Activated T-helper 2 cell treated with anti-CD3 and anti-CD28 coated beads, Interferon-gamma antibody, Interleukin-2, Interleukin-4, amounts not matched to agents 10 μg/mL and 5 μg/mL and 100 μg/mL, durations not matched to agents 14 hours and 24 hours and 36 hours (primary cell): ENCODE data around the gene MRPL9. TPM values are rescaled to one million over a fixed set of nuclear protein-coding genes. Genes with fewer than 3 reads are reported as not detected.

Experiments
- DNase-seq: peaks from one replicate; pipeline ENCODE4 v3.0.0; 2021; ENCODE audit warnings: low spot score
- H3K27ac Mint-ChIP-seq: one replicate; pipeline ENCODE4 v1.8.0; 2021; ENCODE audit warnings: mixed read lengths
- H3K27me3 Mint-ChIP-seq: one replicate; pipeline ENCODE4 v1.8.0; 2021; ENCODE audit warnings: low read depth, mixed read lengths
- H3K36me3 Mint-ChIP-seq: one replicate; pipeline ENCODE4 v1.8.0; 2021; ENCODE audit warnings: low read depth, mixed read lengths
- H3K4me1 Mint-ChIP-seq: one replicate; pipeline ENCODE4 v1.8.0; 2021; ENCODE audit warnings: low read depth, mixed read lengths
- H3K4me3 Mint-ChIP-seq: one replicate; pipeline ENCODE4 v1.8.0; 2021; ENCODE audit warnings: low read depth, mild to moderate bottlenecking, moderate library complexity, mixed read lengths
- H3K9me3 Mint-ChIP-seq: one replicate; pipeline ENCODE4 v1.8.0; 2021; ENCODE audit warnings: mixed read lengths
- intact Hi-C: fragments of 100-400 bp; cut with micrococcal nuclease; formaldehyde crosslinking; loops from one replicate; pipeline ENCODE4 v1.15.1; 2023
- total RNA-seq: library from RNA; stranded (reverse); gene quantifications from 2 replicates; pipeline ENCODE4 v1.2.3, GENCODE V29; 2022

Gene MRPL9
- total RNA-seq, 1 donor from 2014 or later = 159 TPM

DNA sequence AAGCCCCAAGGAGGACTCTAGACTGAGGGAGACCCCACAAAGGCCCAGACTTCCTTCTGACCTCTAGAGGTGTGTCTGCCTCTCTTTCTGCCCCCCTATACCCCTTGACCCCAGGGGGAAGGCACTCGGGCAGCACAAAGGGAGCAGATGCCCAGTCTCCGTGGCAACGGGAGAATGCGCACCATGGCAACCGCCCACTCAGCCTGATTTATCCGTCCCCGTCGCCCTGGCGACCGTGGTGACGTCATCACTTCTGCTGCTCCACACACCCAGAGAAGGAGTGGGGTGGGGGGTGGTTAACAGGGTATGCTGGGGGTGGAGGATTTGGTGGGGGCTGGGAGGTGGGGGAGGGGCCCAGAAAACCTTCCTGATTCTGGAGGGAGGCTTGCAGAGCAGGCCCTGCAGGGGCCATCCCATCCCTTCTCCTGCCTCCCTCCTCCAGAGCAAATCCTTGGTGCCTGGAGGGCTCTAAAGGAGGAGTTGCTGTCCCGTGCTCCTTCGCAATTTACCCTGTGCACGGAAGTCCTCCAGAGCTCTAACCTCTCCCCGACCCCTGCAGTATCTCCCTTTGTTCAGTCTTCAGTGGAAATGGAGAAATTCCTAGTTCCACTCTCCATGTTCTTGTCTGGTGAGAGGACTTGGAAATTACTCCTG lies 53.0 kb downstream of the MRPL9 start:
- no peak overlapping the region for H3K4me3 Mint-ChIP-seq
- no peaks in the 10 kb centered on the region for H3K9me3 Mint-ChIP-seq
- peaks cover 8% of the 10 kb centered on the region for H3K27me3 Mint-ChIP-seq
- intact Hi-C loops = no loop called here
- H3K36me3 Mint-ChIP-seq = no peaks in the 10 kb centered on the region
- H3K4me1 Mint-ChIP-seq = no peaks in the 10 kb centered on the region
- DNase-seq = no peak
- no peak overlapping the region for H3K27ac Mint-ChIP-seq

Other genes with a start within 250 kb of the MRPL9 start
- gene TUFT1, start 223.2 kb downstream of the MRPL9 start, total RNA-seq = 2.6 TPM in 2 replicates
- 29.3 and 32.6 TPM in 2 replicates for gene SNX27, start 151.4 kb downstream of the MRPL9 start, total RNA-seq
- gene CELF3, start 46.7 kb downstream of the MRPL9 start, total RNA-seq = not detected in 2 replicates
- gene RIIAD1, start 42.0 kb downstream of the MRPL9 start, total RNA-seq = not detected in 2 replicates
- 18.2 and 18.4 TPM in 2 replicates for gene TDRKH, start 27.0 kb upstream of the MRPL9 start, total RNA-seq
- not detected in 2 replicates for gene LINGO4, start 41.9 kb upstream of the MRPL9 start, total RNA-seq
- 0.94 and 0.99 TPM in 2 replicates for gene RORC, start 68.3 kb upstream of the MRPL9 start, total RNA-seq
- 1.3 and 1.6 TPM in 2 replicates for gene C2CD4D, start 76.3 kb upstream of the MRPL9 start, total RNA-seq
- gene THEM5, start 90.2 kb upstream of the MRPL9 start, total RNA-seq = not detected in 2 replicates
- 27.2 and 28.0 TPM in 2 replicates for gene THEM4, start 146.0 kb upstream of the MRPL9 start, total RNA-seq
- gene S100A10, start 230.4 kb upstream of the MRPL9 start, total RNA-seq = 145 and 160 TPM in 2 replicates